Measurements from ENCODE around the gene CLEC7A.

DNA sequence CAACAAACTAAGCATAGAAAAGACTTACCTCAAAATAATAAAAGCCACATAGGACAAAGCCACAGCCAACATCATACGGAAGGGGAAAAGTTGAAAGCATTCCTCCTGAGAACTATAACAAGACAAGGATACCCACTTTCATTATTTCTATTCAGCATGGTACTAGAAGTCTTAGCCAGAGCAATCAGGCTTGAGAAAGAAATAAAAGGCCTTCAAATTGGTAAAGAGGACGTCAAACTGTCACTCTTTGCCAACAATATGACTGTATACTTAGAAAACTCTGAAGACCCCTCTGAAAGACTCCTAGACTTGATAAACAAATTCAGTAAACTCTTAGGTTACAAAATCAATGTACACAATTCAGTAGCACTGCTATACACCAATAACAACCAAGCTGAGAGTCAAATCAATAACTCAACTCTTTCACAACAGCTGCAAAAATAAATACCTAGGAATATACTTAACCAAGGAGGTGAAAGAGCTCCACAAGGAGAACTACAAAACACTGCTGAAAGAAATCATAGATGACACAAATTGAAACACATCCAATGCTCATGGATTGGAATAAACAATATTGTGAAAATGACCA lies 19.6 kb downstream of the CLEC7A start:
- TF ChIP-seq POLR2A (IDR thresholded peaks at IDR 0.05; ENCODE audit: low read depth) = no peak
- TF ChIP-seq, protein P1, sequence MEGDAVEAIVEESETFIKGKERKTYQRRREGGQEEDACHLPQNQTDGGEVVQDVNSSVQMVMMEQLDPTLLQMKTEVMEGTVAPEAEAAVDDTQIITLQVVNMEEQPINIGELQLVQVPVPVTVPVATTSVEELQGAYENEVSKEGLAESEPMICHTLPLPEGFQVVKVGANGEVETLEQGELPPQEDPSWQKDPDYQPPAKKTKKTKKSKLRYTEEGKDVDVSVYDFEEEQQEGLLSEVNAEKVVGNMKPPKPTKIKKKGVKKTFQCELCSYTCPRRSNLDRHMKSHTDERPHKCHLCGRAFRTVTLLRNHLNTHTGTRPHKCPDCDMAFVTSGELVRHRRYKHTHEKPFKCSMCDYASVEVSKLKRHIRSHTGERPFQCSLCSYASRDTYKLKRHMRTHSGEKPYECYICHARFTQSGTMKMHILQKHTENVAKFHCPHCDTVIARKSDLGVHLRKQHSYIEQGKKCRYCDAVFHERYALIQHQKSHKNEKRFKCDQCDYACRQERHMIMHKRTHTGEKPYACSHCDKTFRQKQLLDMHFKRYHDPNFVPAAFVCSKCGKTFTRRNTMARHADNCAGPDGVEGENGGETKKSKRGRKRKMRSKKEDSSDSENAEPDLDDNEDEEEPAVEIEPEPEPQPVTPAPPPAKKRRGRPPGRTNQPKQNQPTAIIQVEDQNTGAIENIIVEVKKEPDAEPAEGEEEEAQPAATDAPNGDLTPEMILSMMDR (IDR thresholded peaks at IDR 0.05) = no peak
